Fibroblast of lung (primary cell): Measurements from ENCODE around the gene TLL2.

Source experiments
- EZH2 ChIP-seq: IDR thresholded peaks from 2 replicates; pipeline ENCODE4 v1.5.1; 2012; ENCODE audit warnings: low read length, control low read depth, mild to moderate bottlenecking; ENCODE audit errors: missing control alignments
- TF ChIP-seq, protein P1 (sequence below), 2 donors: IDR thresholded peaks in 1 of 2; conservative IDR thresholded peaks in 1 of 2; 1 replicate in 1 of 2; 2 replicates in 1 of 2; pipeline ENCODE4 v1.5.1; 2011 to 2012; ENCODE audit warnings: low read length in 2 of 2, control low read depth in 1 of 2, inconsistent platforms in 1 of 2, low read depth in 1 of 2, mild to moderate bottlenecking in 1 of 2

DNA sequence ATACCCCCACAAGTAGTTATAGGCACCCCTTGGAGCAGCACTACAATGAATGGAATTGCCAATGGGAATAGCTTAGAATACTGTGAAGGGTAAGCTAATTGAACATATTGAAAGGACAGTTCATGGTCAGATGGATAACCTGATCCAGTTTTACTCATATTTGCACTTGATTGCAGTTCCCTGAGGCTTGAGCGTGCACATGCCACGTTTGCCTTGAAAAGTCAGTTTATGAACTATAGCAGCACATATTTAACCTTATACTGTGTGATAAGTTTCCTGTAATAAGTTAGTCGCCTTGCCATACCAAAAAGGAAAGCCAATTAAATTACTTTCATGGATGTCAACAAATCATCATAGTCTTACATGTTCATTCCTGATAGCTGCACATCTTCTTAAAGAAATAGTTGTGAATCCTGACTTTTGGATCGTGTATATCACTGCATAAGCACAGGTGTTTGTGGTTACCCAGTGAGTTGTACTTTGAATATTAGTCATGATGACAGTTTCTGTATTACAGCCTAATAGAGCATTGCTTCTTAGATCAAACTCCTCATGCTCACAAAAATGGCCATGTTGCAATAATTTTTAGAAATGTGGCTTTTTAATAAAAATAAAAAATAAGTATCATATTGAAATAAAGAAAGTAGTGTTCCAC is 187.9 kb downstream of the TLL2 start:
- TF ChIP-seq, protein P1, sequence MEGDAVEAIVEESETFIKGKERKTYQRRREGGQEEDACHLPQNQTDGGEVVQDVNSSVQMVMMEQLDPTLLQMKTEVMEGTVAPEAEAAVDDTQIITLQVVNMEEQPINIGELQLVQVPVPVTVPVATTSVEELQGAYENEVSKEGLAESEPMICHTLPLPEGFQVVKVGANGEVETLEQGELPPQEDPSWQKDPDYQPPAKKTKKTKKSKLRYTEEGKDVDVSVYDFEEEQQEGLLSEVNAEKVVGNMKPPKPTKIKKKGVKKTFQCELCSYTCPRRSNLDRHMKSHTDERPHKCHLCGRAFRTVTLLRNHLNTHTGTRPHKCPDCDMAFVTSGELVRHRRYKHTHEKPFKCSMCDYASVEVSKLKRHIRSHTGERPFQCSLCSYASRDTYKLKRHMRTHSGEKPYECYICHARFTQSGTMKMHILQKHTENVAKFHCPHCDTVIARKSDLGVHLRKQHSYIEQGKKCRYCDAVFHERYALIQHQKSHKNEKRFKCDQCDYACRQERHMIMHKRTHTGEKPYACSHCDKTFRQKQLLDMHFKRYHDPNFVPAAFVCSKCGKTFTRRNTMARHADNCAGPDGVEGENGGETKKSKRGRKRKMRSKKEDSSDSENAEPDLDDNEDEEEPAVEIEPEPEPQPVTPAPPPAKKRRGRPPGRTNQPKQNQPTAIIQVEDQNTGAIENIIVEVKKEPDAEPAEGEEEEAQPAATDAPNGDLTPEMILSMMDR (conservative IDR thresholded peaks at IDR 0.05 in 1 of 2, IDR thresholded peaks at IDR 0.05 in 1 of 2; ENCODE audit: low read depth in 1 of 2, low read length in 2 of 2) = no peak
- no peak for TF ChIP-seq EZH2
